CD4-positive, alpha-beta T cell treated with Interleukin-6 for 4 hours (primary cell): ENCODE data around the gene STK11.

Experiments used
- DNase-seq: peaks from one replicate; pipeline ENCODE4 v3.0.0-alpha.2; 2020; ENCODE audit warnings: mixed read lengths

STK11 gene

DNA sequence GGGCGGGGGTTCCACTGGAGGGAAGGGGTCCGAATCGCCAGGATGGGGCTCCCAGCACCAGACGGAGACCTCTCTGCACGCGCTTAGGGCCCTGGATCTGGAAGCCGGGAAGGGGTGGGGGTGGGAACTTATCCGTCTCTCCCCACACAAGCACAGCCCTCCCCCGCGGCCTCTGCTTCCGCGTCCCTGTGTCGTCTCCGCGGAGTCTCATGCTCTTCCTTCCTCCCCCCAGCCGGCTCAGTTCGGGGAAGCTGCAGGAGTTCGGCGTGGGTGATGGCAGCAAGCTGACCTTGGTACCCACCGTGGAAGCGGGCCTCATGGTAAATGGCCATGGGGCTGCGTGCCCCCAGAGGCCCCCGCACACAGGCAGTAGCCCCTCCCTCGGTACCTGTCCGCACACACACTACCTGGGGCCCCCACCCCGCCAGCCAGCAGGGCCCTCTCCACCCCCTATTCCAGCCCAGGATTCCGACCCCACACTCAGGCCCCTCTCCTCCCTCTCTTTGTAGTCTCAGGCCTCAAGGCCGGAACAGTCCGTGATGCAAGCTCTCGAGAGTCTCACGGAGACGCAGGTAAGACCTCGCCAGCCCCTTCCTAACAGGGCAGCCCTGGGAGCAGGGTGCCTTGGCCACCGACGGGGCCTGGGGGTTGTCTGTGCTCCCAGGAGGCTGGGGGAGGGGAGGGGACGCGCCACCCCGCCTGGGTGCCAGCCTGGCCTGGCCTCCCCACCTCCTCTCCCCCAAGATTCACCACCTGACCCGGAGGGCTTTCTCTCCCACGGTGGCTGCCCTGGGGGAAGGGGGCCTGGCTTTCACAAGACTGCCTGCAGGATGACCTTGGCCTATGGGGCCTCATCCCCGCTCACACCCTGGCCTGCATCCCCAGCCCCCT is 46.0 kb downstream of the STK11 start:
- peak; percentile 84 for DNase-seq

DNA sequence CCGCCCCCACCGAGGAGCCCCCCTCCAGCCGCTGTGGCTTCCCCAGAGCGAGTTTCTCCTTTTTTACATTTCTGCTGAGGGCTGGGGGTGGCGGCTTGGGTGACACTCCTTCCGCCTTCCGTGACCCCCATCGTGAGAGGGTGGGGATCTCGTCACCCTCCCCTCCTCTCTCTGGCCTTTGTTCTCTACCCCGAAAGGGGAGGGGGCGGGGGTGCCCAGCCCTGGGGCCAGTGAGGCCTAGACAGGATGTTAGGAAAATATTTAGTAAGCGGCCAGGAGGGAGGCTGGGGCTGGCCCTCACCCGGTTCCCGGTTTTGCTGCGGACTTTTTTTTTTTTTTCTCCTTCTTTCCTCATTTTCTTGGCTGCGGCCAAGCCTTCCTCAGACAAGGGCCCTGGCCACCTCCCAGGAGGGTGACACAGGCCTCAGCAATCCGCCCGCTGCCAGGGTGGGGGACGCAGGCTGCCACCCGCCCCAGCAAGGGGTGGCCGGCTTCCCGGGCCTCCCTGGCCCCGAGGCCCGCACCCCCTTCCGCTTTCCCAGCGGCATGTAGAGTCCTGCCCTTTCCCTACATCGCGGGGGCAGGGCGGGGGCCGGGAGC is 46.7 kb downstream of the STK11 start:
- peak; percentile 87 for DNase-seq

DNA sequence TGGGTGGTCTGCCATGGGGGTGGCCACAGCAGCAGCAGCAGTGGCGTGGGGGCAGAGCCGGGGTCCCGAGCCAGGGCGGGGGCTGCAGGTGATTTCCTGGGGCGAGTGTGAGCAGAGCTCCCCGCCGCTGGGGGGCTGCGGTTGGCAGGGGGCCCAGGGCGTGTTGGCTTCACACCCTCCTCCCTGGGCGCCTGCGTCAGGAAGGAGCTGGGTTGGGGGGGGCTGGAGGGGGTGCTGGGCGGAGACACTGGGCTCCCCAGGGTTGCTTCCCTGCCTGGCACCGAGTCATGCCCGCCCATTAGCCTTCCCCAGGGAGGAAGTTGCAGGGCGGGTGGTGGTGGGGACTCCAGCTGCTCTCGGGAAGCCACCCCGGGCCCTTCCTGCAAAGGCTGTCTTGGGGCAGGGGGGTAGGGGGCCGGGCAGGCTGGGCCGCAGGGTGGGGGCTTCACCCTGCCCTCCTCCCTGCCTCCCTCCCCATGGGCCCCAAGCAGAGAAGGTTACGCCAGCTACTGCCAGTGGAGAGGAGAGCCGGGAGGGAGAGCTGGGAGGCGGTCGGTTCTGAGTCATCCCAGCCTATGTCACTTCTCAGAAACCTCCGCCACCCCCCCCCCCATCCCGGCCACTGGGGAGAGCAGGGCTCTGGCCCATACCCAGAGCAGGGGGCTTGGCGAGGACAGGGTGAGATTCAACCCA is 47.4 kb downstream of the STK11 start:
- DNase-seq = peak; percentile 92

DNA sequence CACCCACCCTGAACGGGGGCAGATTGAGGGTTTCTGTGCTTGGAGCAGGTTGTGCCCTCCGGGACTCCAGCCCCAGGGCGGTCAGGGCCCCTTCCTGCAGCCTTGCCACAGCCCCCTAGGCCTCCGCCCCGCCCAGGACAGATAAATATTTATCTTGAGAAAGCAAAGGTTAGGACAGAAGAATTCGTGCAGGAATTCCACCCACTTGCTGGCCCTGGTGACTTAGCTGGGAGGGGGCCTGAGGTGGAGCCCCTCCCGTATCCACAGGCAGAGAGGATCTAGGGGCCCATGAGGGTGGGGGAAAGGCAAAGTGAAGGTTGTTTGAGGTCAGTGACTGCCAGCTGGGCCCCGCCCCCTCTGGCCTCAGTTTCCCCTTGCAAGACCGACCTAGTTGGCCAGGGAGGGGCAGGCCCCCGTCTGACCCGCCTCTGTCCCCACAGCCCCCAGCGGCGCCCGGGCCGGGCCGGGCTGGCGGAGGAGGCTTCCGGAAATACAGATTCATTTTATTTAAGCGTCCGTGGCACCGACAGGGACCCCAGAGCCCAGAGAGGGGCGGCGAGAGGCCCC is 48.0 kb downstream of the STK11 start:
- DNase-seq = no peak

DNA sequence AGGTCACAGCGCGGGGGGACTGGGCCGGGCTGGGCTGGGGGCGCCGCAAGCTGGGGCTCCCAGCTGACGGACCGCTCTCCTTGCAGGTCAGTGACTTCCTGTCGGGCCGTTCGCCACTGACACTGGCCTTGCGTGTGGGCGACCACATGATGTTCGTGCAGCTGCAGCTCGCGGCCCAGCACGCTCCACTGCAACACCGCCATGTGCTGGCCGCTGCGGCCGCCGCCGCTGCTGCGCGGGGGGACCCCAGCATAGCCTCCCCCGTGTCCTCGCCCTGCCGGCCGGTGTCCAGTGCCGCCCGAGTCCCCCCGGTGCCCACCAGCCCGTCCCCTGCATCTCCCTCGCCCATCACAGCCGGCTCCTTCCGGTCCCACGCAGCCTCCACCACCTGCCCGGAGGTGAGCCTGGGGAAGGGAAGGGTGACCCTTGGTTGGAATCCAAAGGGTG is 48.5 kb downstream of the STK11 start:
- no peak for DNase-seq

DNA sequence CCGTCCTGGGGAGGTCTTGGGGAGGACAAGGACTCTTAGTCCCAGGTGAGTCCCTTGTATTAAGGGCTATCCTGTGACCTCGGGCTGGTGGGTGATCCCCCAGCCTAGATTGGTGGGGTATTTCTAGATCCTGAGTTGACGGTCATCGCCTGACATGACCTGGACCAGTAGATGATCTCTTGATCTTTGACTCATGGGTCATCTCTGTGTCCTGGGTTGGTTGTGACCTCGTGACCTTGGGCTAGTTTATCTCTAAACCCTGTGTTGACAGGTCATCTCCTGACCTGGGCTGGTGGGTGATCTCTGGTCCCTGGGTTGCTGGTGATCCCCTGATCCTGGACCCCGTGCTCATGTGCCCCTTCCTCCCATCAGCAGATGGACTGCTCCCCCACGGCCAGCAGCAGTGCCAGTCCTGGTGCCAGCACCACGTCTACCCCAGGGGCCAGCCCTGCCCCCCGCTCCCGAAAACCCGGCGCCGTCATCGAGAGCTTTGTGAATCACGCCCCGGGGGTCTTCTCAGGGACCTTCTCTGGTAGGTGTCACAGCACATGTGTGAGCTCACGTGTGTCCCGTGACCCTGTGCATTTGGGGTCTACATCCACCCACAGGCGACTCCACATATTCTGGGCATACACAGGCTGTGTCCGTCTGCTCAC is 49.1 kb downstream of the STK11 start:
- no peak for DNase-seq

DNA sequence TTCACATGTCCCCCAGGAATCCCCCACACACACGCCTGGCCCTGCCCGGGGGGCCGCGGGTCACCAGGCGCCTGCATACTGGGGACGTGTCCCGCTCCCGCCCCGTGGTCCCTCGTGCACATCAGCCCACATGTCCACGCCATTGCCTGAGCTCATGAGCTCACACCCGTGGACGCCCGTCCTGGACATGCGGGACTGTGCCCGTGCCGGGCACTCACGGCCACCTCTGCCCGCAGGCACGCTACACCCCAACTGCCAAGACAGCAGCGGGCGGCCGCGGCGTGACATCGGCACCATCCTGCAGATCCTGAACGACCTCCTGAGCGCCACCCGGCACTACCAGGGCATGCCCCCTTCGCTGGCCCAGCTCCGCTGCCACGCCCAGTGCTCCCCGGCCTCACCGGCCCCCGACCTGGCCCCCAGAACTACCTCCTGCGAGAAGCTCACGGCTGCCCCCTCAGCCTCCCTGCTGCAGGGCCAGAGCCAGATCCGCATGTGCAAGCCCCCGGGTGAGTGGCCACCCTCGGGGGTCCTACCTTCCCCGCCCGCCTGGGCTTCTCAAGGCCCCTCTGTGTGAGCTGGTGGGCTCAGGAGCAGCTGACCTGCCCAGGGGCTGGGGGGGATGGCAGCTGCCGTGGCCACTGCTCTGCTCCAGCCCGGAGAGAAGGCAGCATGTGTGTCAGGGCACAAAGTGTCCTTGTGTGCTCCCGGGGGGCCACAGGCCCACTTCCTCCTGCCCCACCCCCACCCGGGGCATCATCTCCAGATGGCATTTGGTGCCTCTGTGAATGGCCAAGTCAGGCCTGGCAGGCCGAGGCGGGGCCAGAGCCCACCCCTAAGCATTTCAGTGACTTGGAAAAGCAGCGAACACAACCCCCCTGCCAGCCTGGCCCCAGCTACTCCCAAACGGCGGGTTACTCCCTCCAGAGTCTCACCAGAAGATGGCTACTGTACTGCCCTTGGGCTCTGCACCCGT is 49.9 kb downstream of the STK11 start:
- DNase-seq = no peak

DNA sequence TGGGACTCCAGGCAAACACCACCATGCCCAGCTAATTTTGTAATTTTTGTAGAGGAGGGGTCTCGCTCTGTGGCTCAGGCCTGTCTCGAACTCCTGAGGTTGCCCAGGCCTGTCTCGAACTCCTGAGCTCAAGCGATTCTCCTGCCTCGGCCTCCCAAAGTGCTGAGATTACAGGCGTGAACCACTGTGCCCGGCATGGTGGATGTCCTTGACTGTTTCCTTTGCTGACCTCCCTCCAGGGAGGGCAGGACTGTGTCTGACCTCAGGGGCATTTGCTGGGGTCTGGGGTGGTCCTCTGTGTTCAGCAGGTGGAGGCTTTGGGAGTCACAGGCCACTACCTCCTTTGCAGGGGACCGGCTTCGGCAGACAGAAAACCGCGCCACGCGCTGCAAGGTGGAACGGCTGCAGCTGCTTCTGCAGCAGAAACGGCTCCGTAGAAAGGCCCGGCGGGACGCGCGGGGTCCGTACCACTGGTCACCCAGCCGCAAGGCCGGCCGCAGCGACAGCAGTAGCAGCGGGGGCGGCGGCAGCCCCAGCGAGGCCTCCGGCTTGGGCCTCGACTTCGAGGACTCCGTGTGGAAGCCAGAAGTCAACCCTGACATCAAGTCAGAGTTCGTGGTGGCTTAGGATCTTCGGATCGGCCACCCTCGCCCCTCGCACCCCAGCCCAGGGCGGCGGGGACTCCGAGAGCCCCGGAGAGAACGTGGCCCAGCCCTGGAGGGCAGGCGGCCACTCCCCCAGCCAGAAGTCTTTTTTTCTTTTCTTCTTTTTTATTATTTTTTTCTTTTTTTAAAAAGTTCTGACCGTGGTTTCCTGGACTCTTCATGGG is 51.3 kb downstream of the STK11 start:
- DNase-seq = no peak

DNA sequence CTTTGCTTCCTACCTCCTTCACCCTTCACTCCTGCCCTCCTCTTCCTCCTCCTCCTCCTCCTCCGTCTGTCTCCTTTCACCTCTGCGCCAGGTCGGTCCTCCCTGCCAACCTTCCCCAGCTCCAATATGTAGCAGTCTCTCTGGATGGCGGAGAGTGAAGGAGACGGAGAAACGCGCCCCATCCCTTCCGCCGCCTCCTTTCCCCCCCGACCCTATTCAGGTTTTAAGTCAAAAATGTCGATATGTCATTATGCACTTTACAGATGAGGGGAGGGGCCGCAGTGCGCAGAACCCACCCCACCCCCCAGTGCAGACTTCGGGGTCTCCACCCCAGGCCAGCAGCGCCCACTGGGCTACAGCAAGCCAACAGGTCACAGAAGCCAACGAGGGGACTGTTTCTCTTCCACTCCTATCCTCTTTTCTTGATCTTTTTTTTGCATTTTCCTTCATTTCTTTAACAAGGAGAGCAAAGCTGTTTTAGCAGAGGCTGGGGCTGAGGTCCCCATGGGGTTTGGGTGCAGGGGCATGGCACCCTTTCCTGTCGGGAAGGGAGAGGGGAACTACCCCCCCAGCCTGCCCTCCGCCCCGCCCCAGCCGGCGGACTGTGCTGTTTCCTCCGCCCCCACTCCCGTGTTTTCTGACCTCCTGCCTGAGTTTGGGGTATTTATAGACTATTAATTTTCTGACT is 52.0 kb downstream of the STK11 start:
- DNase-seq = no peak

DNA sequence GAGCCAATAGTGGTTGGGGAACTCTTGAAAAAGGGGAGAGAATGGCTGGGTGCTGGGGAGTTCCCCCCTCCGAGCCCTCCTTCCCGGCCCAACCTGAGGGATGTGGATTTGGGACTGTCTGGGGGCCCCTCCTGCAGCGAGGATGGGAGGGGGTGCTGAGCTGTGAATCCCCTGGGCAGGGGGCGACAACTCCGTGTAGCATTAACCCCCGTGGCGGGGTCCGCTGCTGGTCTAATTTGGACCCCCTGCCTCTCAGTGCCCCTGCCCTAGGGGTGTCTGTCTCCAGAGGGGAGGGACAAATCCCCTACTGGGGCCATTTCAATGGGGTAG is 52.5 kb downstream of the STK11 start:
- no peak for DNase-seq

DNA sequence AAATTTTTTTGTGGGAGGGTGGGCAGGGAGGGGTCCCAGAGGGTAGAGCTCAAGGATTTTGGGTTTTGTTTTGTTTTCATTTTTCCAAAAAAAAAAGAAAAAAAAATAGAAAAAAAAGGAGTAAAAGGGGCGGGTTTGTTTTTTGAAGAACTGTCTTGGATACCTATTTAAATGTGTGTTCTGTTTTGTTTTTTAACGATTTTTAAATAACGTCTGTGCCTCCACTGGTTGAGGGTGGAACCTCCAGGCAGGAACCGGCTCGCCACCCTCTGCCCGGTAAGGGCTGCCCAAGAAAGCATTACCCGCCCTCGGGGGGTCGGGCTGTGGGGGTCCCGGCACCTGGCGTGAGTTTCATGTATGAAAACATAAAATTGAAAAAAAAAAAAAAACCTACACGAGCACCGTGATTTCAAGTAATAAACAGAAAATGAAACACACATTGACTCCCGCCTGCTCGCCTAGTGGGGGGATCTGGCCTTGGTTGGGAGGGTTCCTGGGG is 53.2 kb downstream of the STK11 start:
- no peak for DNase-seq

DNA sequence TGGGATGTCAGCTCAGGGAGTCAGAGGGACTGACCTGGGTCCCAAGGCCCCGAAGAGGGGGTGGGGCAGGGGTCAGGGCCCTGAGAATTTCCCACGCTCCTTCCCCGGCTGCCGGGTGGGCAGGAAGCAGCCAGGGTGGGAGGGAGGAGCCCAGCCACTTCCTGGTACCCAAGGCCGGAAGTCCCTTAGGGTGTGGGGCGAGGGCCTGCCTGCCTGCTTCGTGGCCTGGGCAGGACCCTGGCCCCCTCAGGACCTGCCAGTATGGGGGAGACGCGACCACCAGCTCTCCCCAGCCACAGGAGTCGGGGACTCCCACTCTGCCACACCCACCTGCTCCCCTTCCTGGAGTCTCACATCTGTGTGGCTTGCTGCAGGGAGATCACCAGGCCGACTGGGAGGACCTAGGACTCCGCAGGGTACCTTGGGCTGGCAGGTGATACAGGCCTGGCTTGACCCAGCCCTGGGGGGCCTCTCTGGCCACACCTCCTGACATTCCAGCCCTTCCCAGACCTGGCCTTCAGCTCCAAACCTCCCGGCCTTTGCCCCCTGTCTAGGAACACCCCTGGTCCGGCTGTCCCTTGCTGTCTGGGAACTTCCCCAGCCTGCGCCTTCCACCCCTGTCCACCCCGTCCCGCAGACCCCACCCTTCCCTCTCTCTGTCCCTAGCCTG is 53.8 kb downstream of the STK11 start:
- DNase-seq = peak; percentile 74

DNA sequence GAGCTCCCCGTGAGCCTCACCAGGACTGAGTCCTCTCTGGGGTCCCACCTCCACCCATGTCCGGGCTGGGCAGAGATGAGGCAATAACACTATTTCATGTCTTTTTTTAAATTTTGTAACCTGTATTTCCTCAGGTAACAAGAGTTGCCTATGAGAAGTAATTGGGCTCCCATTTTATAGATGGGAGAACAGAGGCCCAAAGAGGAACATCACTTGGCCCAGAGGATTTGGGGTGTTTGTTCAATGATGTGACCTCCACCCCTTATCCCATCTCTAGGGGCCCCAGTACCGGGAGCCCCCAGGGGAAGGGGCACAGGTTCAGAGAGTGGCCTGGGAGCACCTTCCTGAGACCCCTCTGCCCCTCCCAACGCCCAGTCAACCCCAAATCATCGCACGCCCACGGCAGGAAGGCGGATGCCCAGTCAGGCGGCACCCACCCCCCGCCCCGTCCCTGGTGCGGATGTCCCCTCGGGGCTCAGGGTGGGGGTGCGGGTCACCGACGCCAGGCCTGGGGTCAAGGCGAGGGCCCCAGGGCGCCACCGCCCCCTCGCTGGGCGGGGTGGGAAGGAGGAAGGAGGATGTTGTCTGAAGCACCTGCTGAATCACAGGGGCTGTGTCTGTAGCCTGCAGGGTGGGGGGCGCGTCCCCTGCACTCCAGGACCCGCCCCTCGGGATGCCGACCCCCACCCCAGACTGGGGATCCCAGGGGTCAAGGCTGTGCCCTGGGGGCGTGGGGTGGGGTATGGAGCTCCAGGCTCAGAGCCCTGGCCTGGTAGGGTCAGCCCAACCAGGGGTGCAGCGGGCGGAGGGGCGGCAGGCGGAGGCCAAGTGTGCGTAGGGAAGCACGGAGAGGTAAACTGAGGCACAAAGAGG is 54.5 kb downstream of the STK11 start:
- DNase-seq = peak; percentile 55

DNA sequence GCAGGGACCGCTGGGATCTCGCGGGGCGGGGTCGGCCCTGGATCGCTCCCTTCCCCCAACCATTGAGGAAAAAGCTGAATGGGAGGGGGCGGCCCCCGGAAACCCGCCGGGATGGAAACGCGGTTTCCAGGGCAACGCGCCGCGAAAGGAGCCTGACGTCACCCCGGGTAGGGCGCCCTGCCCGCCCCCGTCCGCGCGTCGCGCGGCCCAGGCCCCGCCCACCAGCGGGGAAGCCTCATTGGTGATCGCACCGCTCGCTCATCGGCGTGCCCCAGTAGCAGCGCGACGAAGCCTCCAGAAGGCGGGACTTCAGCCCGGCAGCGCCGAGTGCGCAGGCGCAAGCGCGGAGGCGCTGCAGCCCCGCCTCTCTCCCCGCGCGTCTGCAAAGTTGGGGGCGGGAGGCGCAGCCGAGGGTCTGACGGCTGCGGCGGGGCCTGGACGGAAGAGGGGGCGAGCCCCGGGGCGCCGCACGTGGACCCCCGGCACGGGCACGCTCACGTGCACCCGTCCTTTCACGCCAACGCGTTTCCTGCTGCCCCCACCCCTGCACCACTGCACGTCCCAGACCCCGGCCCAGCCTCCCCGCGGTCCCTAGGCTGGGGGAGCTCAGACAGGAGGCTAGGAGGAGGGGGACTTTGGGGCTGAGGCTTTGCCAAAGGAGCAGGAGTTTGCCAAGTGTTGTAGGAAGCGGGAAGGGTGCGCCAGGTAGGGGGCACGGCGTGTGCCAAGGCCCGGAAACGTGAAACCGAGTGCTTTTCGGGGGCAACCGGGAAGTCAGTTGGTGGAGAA is 55.4 kb downstream of the STK11 start:
- peak; percentile 98 for DNase-seq

DNA sequence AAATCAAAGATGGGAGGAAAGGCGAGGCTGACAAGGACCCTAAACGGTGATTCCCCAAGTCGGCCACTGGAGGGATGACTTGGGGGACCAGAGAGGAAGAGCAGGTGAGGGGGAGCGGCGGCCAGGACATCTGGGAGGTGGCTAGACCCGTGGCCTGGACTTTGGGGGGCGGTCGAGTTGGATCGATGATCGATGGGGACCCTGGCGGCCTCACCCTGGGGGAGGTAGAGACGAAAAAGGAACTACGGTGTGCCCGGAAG is 55.9 kb downstream of the STK11 start:
- DNase-seq = no peak

DNA sequence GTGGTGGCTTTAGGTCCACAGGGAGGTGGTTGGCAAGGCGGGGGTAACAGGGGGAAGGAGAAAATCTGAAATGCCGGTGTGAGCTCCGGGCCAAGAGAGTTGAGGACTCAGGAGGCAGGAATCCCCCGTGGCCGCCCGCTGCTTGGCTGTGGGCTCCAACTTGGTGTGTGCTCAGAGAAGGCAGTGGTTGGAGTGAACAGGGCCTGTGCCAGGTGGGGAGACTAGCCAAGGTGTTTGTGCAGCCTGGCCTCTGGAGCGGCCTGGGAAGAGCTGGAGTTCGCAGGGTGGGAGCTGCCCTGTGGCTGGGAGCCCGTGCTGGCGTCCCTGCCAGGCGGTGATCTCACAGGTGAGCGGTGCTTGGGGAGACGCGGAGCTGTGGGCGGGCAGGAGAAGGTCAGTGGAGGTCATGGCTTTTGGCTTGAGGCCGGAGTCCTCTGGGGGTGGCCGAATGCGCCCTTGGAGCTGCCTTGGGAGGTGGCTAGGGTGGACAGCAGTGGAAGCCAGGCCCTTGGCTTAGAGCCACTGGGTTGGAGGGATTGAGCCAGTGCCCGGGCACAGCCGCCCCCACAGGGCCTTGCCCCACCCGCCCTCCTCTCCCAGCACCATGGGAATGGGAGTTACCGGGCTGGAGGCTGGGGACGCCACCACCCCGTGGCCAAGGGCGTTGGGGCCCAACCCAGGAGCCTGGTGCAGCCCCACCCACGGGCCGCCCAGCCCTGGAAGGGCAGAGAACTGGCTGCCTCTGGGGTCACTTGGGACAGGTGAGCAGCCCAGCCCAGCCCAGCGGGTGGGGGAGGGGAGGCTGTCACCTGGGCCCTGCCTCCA is 56.4 kb downstream of the STK11 start:
- DNase-seq = peak; percentile 38

DNA sequence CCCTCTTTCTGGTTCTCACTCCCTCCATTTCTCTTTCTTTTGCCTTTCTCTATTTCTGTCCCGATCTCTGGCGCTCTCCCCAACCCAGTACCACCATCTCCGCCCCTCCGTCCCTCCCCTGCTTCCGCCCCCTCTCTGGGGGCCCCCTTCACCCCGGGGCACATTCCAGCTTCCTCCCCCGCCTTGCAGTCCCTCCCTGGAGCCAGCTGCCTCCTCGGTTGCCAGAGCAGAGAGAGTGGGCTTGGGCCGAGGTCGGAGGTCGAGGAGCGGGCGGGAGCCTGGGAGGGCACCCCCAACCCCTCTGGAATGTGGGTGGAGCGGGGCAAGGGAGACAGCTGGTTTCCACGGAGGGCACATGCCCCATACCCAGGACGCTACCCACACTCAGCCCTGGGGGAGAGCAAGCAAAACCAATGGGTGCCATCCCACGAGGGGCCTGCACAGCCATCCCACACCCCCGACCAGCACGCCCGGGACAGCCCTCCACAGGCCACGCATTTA is 57.1 kb downstream of the STK11 start:
- DNase-seq = no peak
